ENCODE data around the gene MB. TPM values are rescaled to one million over a fixed set of nuclear protein-coding genes. Genes with fewer than 3 reads are reported as not detected.
A peak's percentile ranks its signal among the peaks of the same experiment; 100 is the strongest.

MB gene
- total RNA-seq, 4 donors from 2014 or later: 7,153 to 19,373 (median 11,028) TPM

- Histone ChIP-seq H3K27ac (peak overlapping the region in 3 of 4 donors; percentile 45 to 51 (median 48)), H3K36me3 (no peaks in the 10 kb centered on the region), H3K4me3 (no peak overlapping the region), H3K27me3 (no peaks in the 10 kb centered on the region), H3K4me1 (peaks cover 0 to 10% of the 10 kb centered on the region in 2 donors), H3K9me3 (no peaks in the 10 kb centered on the region)
- DNase-seq (no peak), ATAC-seq (no peak)
- intact Hi-C loops (cut with DNase I; ENCODE audit: low total_unique reads) (no loop called here), in situ Hi-C loops (cut with MboI; ENCODE audit: low sequenced_read_pairs in 4 of 4) (loop anchor here in 3 of 4 donors (5.0 to 25.0 kb wide), 3 partner anchors 56 to 243 kb away; no protein-coding TSS in a partner anchor)
- TF ChIP-seq POLR2A (IDR thresholded peaks at IDR 0.05): no peak
- no peak for TF ChIP-seq CTCF (IDR thresholded peaks at IDR 0.05 in 4 of 5, conservative IDR thresholded peaks at IDR 0.05 in 1 of 5)
Observed at GRCh38 chr22:35580351-35581022, 36.6 kb downstream of the MB start.

- no peak overlapping the region for H3K4me3 ChIP-seq
- DNase-seq (no peak), ATAC-seq (no peak)
- TF ChIP-seq POLR2A (IDR thresholded peaks at IDR 0.05): no peak
- TF ChIP-seq CTCF (IDR thresholded peaks at IDR 0.05 in 4 of 5, conservative IDR thresholded peaks at IDR 0.05 in 1 of 5): no peak
- H3K9me3 ChIP-seq: no peaks in the 10 kb centered on the region
- peak overlapping the region in 3 of 4 donors; percentile 37 to 59 (median 39) for H3K27ac ChIP-seq
- peaks cover 0 to 10% of the 10 kb centered on the region in 2 donors for H3K4me1 ChIP-seq
- in situ Hi-C loops (cut with MboI; ENCODE audit: low sequenced_read_pairs in 4 of 4) (loop anchor here in 2 of 4 donors (25.0 kb wide), 1 partner anchor 242 kb away; no protein-coding TSS in a partner anchor), intact Hi-C loops (cut with DNase I; ENCODE audit: low total_unique reads) (no loop called here)
- H3K27me3 ChIP-seq: no peaks in the 10 kb centered on the region
- no peaks in the 10 kb centered on the region for H3K36me3 ChIP-seq
Observed at GRCh38 chr22:35578836-35579575, 38.1 kb downstream of the MB start.

- intact Hi-C loops (cut with DNase I; ENCODE audit: low total_unique reads) (no loop called here), in situ Hi-C loops (cut with MboI; ENCODE audit: low sequenced_read_pairs in 4 of 4) (loop anchor here in 2 of 4 donors (25.0 kb wide), 1 partner anchor 241 kb away; no protein-coding TSS in a partner anchor)
- Histone ChIP-seq H3K9me3 (no peaks in the 10 kb centered on the region), H3K4me3 (no peak overlapping the region), H3K27me3 (no peaks in the 10 kb centered on the region), H3K36me3 (no peaks in the 10 kb centered on the region), H3K27ac (peak overlapping the region in 1 of 4 donors; percentile 59), H3K4me1 (peaks cover 0 to 5% of the 10 kb centered on the region in 2 donors)
- TF ChIP-seq POLR2A (IDR thresholded peaks at IDR 0.05) (no peak), CTCF (IDR thresholded peaks at IDR 0.05 in 4 of 5, conservative IDR thresholded peaks at IDR 0.05 in 1 of 5) (no peak)
- DNase-seq (no peak), ATAC-seq (no peak)
Observed at GRCh38 chr22:35577799-35578659, 39.1 kb downstream of the MB start.

- H3K36me3 ChIP-seq: no peaks in the 10 kb centered on the region
- H3K27me3 ChIP-seq: no peaks in the 10 kb centered on the region
- H3K9me3 ChIP-seq: no peaks in the 10 kb centered on the region
- H3K4me1 ChIP-seq: no peaks in the 10 kb centered on the region
- no peak overlapping the region for H3K27ac ChIP-seq
- intact Hi-C loops (cut with DNase I; ENCODE audit: low total_unique reads): no loop called here
- no peak for TF ChIP-seq POLR2A (IDR thresholded peaks at IDR 0.05)
- no peak for TF ChIP-seq CTCF (IDR thresholded peaks at IDR 0.05 in 4 of 5, conservative IDR thresholded peaks at IDR 0.05 in 1 of 5)
- in situ Hi-C loops (cut with MboI; ENCODE audit: low sequenced_read_pairs in 4 of 4): loop anchor here in 2 of 4 donors (25.0 kb wide), 1 partner anchor 239 kb away; no protein-coding TSS in a partner anchor
- no peak for DNase-seq
- H3K4me3 ChIP-seq: no peak overlapping the region
- ATAC-seq: no peak
Observed at GRCh38 chr22:35576671-35577070, 40.5 kb downstream of the MB start.
